Measurements from ENCODE around the gene ASTL.

DNA sequence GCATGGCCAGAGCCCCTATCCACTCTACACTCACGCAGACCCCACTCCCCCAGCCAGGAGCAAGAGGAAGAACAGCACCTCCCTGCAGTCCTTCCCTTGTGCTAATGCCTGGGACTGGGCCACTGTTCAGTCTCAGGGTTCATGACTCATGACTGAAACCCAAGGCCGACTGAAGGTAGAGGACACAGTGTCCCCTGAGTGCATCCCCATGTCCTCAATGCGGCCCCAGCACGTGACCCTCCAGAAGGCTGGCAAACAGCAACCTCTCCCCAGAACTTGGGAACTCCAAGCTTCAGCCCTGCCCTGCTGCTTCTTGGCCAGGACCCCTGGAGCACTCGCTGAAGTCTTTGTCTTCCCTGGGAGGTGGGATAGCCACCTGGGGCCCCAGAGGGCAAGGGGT, 15.9 kb downstream of the ASTL start:
- TF ChIP-seq, protein P1, sequence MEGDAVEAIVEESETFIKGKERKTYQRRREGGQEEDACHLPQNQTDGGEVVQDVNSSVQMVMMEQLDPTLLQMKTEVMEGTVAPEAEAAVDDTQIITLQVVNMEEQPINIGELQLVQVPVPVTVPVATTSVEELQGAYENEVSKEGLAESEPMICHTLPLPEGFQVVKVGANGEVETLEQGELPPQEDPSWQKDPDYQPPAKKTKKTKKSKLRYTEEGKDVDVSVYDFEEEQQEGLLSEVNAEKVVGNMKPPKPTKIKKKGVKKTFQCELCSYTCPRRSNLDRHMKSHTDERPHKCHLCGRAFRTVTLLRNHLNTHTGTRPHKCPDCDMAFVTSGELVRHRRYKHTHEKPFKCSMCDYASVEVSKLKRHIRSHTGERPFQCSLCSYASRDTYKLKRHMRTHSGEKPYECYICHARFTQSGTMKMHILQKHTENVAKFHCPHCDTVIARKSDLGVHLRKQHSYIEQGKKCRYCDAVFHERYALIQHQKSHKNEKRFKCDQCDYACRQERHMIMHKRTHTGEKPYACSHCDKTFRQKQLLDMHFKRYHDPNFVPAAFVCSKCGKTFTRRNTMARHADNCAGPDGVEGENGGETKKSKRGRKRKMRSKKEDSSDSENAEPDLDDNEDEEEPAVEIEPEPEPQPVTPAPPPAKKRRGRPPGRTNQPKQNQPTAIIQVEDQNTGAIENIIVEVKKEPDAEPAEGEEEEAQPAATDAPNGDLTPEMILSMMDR (IDR thresholded peaks at IDR 0.05; ENCODE audit: borderline replicate concordance, extremely low read depth, low read length, poor library complexity, severe bottlenecking), result no peak
- no peak for TF ChIP-seq EZH2 (IDR thresholded peaks at IDR 0.05; ENCODE audit: borderline replicate concordance, low read depth, low read length, severe bottlenecking)

All from DND-41 (cell line).